Neutrophil (primary cell): Measurements from ENCODE around the gene RYR2.

Experiments used
- H3K27ac ChIP-seq: fragments of 200-600 bp; sonication (generic); 2 replicates; pipeline ENCODE4 v1.5.1; 2016; ENCODE audit warnings: mild to moderate bottlenecking, moderate library complexity
- H3K27me3 ChIP-seq: fragments of 200-600 bp; sonication (generic); 2 replicates; pipeline ENCODE4 v1.6.0; 2016; ENCODE audit warnings: mild to moderate bottlenecking
- H3K36me3 ChIP-seq: fragments of 200-600 bp; sonication (generic); 2 replicates; pipeline ENCODE4 v1.5.1; 2017
- H3K4me1 ChIP-seq, 2 experiments: fragments of 200-600 bp in 1 of 2; sonication (generic) in 1 of 2; 1 replicate in 1 of 2; 2 replicates in 1 of 2; pipeline versions ENCODE4 v1.5.1 to v1.6.1; 2013 to 2016; ENCODE audit warnings: low read depth in 1 of 2, low read length in 1 of 2, mild to moderate bottlenecking in 1 of 2, moderate library complexity in 1 of 2; ENCODE audit not compliant: control insufficient read depth in 1 of 2, insufficient read depth in 1 of 2
- H3K4me3 ChIP-seq, 2 experiments: fragments of 200-600 bp in 1 of 2; sonication (generic) in 1 of 2; 1 replicate in 1 of 2; 2 replicates in 1 of 2; pipeline ENCODE4 v1.5.1; 2013 to 2016; ENCODE audit warnings: low read depth in 1 of 2, low read length in 1 of 2, mild to moderate bottlenecking in 1 of 2, moderate library complexity in 1 of 2
- H3K9me3 ChIP-seq: fragments of 200-600 bp; sonication (generic); 2 replicates; pipeline ENCODE4 v1.5.1; 2016
- CTCF ChIP-seq: fragments of 200-600 bp; sonication (generic); IDR thresholded peaks from 2 replicates; pipeline ENCODE4 v1.5.1; 2016; ENCODE audit warnings: antibody characterized with exemption

RYR2 gene

GRCh38 chr1:237170149-237170548 is 128.2 kb downstream of the RYR2 start:
- Histone ChIP-seq H3K27ac (no peak overlapping the region), H3K4me3 (no peak overlapping the region), H3K9me3 (no peaks in the 10 kb centered on the region), H3K4me1 (no peaks in the 10 kb centered on the region), H3K27me3 (no peaks in the 10 kb centered on the region), H3K36me3 (no peaks in the 10 kb centered on the region)
- no peak for TF ChIP-seq CTCF

- TF ChIP-seq CTCF: no peak
- Histone ChIP-seq H3K36me3 (no peaks in the 10 kb centered on the region), H3K4me3 (no peak overlapping the region), H3K4me1 (no peaks in the 10 kb centered on the region), H3K27ac (no peak overlapping the region), H3K9me3 (no peaks in the 10 kb centered on the region), H3K27me3 (no peaks in the 10 kb centered on the region)
Measured at GRCh38 chr1:237171454-237172117, 129.6 kb downstream of the RYR2 start.

GRCh38 chr1:237172118-237172485 is 130.1 kb downstream of the RYR2 start:
- no peak overlapping the region for H3K27ac ChIP-seq
- no peaks in the 10 kb centered on the region for H3K4me1 ChIP-seq
- H3K4me3 ChIP-seq: no peak overlapping the region
- no peak for TF ChIP-seq CTCF
- H3K9me3 ChIP-seq: no peaks in the 10 kb centered on the region
- no peaks in the 10 kb centered on the region for H3K36me3 ChIP-seq
- H3K27me3 ChIP-seq: no peaks in the 10 kb centered on the region

GRCh38 chr1:237179503-237179902 is 137.5 kb downstream of the RYR2 start:
- Histone ChIP-seq H3K4me1 (no peaks in the 10 kb centered on the region), H3K4me3 (no peak overlapping the region), H3K27me3 (no peaks in the 10 kb centered on the region), H3K27ac (no peak overlapping the region), H3K9me3 (no peaks in the 10 kb centered on the region), H3K36me3 (no peaks in the 10 kb centered on the region)
- TF ChIP-seq CTCF: no peak

GRCh38 chr1:237180256-237180655 is 138.3 kb downstream of the RYR2 start:
- Histone ChIP-seq H3K27me3 (no peaks in the 10 kb centered on the region), H3K9me3 (no peaks in the 10 kb centered on the region), H3K4me1 (no peaks in the 10 kb centered on the region), H3K36me3 (no peaks in the 10 kb centered on the region), H3K4me3 (no peak overlapping the region), H3K27ac (no peak overlapping the region)
- no peak for TF ChIP-seq CTCF
